ENCODE results near the gene TADA2B.
"Not testable (repeated sequence)": the region's sequence is repeated elsewhere in the genome, so short reads cannot be mapped to it uniquely, and the experiment has no call there.

The TADA2B gene

GRCh38 chr4:7086384-7086783 lies 43.2 kb downstream of the TADA2B start:
- no peak for DNase-seq

GRCh38 chr4:7087036-7087435 lies 43.9 kb downstream of the TADA2B start:
- DNase-seq = no peak

GRCh38 chr4:7089213-7089986 lies 46.2 kb downstream of the TADA2B start:
- DNase-seq = no peak

GRCh38 chr4:7092026-7092425 lies 48.9 kb downstream of the TADA2B start:
- DNase-seq = no peak

GRCh38 chr4:7094916-7095315 lies 51.7 kb downstream of the TADA2B start:
- DNase-seq = no peak

GRCh38 chr4:7095611-7096155 lies 52.5 kb downstream of the TADA2B start:
- no peak for DNase-seq

- no peak for DNase-seq
Measured at GRCh38 chr4:7096236-7096635, 53.1 kb downstream of the TADA2B start.

GRCh38 chr4:7101692-7102515 lies 58.7 kb downstream of the TADA2B start:
- peak; percentile 44 for DNase-seq

- DNase-seq = not testable (repeated sequence)
Measured at GRCh38 chr4:7102516-7102909, 59.3 kb downstream of the TADA2B start.

GRCh38 chr4:7103031-7103606 lies 59.9 kb downstream of the TADA2B start:
- DNase-seq = peak; percentile 66

- no peak for DNase-seq
Measured at GRCh38 chr4:7103607-7104365, 60.6 kb downstream of the TADA2B start.

- DNase-seq = no peak
Measured at GRCh38 chr4:7104366-7105031, 61.3 kb downstream of the TADA2B start.

GRCh38 chr4:7105276-7105675 lies 62.1 kb downstream of the TADA2B start:
- DNase-seq = no peak

- no peak for DNase-seq
Measured at GRCh38 chr4:7107166-7107905, 64.2 kb downstream of the TADA2B start.

Data from NCI-H2029 (cell line).